MCF 10A (cell line): ENCODE results near the gene HBM. TPM values are rescaled to one million over a fixed set of nuclear protein-coding genes. Genes with fewer than 3 reads are reported as not detected.
"Not testable (repeated sequence)": the region's sequence is repeated elsewhere in the genome, so short reads cannot be mapped to it uniquely, and the experiment has no call there.

Experiments used
- BruUV-seq: library from RNA; stranded (reverse); fragments of 400-500 nt; replicated peaks from 2 replicates; lab custom pipeline; 2021; lab: Mats Ljungman, UMichigan
- CTCF ChIA-PET: fragments of 300-600 bp; sonication (Branson Sonifier 250); formaldehyde crosslinking; extraction: SDS; loops from one replicate; lab custom pipeline; 2021; ENCODE audit warnings: antibody characterized with exemption, inconsistent platforms; lab: Yijun Ruan, JAX
- POLR2A ChIA-PET: fragments of 300-600, 350-650 bp; sonication (Branson Sonifier 250); formaldehyde crosslinking; extraction: SDS; loops from one replicate; lab custom pipeline; 2020; ENCODE audit warnings: antibody characterized with exemption, inconsistent platforms; lab: Yijun Ruan, JAX
- DNase-seq: peaks from one replicate; pipeline ENCODE4 v3.0.0-alpha.2; 2018; ENCODE audit not compliant: unreplicated experiment
- H3K27ac Mint-ChIP-seq: one replicate; pipeline ENCODE4 v1.8.0; 2022; ENCODE audit warnings: mild to moderate bottlenecking, low read depth, mixed read lengths; ENCODE audit not compliant: unreplicated experiment
- H3K27me3 Mint-ChIP-seq: one replicate; pipeline ENCODE4 v1.8.0; 2022; ENCODE audit warnings: mixed read lengths; ENCODE audit not compliant: insufficient read depth, unreplicated experiment
- H3K36me3 Mint-ChIP-seq: one replicate; pipeline ENCODE4 v1.8.0; 2022; ENCODE audit warnings: mild to moderate bottlenecking, moderate library complexity, mixed read lengths; ENCODE audit not compliant: insufficient read depth, unreplicated experiment
- H3K4me1 Mint-ChIP-seq: one replicate; pipeline ENCODE4 v1.8.0; 2022; ENCODE audit warnings: mixed read lengths; ENCODE audit not compliant: insufficient read depth, unreplicated experiment
- H3K4me3 Mint-ChIP-seq: one replicate; pipeline ENCODE4 v1.8.0; 2022; ENCODE audit warnings: mild to moderate bottlenecking, moderate library complexity, mixed read lengths; ENCODE audit not compliant: unreplicated experiment
- H3K9me3 Mint-ChIP-seq: one replicate; pipeline ENCODE4 v1.8.0; 2022; ENCODE audit warnings: mixed read lengths; ENCODE audit not compliant: unreplicated experiment
- intact Hi-C: fragments of 100-400 bp; cut with micrococcal nuclease; formaldehyde crosslinking; loops from 2 replicates; pipeline ENCODE4 v1.14.1; 2022
- total RNA-seq: library from RNA; stranded (reverse); gene quantifications from 2 replicates; pipeline ENCODE4 v1.2.3, GENCODE V29; 2022
- TF ChIP-seq, protein P1 (sequence below): fragments of 200-600 bp; IDR thresholded peaks from one replicate; pipeline ENCODE4 v1.8.0; 2022; ENCODE audit warnings: antibody characterized with exemption, mild to moderate bottlenecking; ENCODE audit not compliant: unreplicated experiment

The HBM gene
- total RNA-seq, 1 experiment from 2014 or later: not detected

DNA sequence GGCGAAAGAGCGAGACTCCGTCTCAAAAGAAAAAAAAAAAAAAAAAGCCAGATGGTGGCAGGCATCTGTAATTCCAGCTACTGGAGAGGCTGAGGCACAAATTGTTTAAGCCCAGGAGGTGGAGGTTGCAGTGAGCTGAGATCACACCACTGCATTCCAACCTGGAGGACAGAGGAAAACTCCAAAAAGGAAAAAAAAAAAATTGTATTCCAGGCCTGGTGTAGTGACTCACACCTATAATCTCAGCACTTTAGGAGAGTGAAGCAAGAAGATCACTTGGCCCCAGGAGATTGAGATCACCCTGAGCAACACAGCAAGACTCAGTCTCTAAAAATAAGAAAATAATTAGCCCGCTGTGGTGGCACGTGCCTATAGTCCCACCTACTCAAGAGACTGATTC lies 34.6 kb downstream of the HBM start:
- peak; percentile 63 for DNase-seq
- TF ChIP-seq, protein P1, sequence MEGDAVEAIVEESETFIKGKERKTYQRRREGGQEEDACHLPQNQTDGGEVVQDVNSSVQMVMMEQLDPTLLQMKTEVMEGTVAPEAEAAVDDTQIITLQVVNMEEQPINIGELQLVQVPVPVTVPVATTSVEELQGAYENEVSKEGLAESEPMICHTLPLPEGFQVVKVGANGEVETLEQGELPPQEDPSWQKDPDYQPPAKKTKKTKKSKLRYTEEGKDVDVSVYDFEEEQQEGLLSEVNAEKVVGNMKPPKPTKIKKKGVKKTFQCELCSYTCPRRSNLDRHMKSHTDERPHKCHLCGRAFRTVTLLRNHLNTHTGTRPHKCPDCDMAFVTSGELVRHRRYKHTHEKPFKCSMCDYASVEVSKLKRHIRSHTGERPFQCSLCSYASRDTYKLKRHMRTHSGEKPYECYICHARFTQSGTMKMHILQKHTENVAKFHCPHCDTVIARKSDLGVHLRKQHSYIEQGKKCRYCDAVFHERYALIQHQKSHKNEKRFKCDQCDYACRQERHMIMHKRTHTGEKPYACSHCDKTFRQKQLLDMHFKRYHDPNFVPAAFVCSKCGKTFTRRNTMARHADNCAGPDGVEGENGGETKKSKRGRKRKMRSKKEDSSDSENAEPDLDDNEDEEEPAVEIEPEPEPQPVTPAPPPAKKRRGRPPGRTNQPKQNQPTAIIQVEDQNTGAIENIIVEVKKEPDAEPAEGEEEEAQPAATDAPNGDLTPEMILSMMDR: no peak
- H3K4me1 Mint-ChIP-seq: no peaks in the 10 kb centered on the region
- H3K4me3 Mint-ChIP-seq: no peak overlapping the region
- H3K27ac Mint-ChIP-seq: no peak overlapping the region
- H3K9me3 Mint-ChIP-seq: no peaks in the 10 kb centered on the region
- intact Hi-C loops: loop anchor here (1.0 kb wide), 1 partner anchor 12 kb away; no protein-coding TSS in a partner anchor
- ChIA-PET POLR2A (interaction anchor here (1.3 kb wide), 1 partner anchor 19 kb away, joined by 3 read pairs; no protein-coding TSS in a partner anchor), CTCF (interaction anchor here (0.7 kb wide), 1 partner anchor 158 kb away, joined by 3 read pairs; no protein-coding TSS in a partner anchor)
- BruUV-seq: no TSS peak
- peaks cover 98% of the 10 kb centered on the region for H3K36me3 Mint-ChIP-seq
- no peaks in the 10 kb centered on the region for H3K27me3 Mint-ChIP-seq

DNA sequence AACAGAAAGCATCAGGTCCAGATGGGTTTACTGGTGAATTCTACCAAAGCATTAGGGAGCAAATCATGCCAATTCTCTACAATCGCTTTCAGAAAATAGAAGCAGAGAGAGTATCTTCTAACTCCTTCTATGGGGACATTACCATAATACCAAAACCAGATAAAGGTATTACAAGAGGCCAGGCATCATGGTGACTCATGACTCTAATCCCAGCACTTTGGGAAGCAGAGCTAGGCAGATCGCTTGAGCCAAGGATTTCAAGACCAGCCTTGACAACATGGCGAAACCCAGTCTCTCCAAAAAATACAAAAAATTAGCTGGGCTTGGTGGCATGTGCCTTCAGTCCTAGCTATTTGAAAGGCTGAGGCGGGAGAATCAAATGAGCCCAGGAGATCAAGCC lies 37.5 kb downstream of the HBM start:
- BruUV-seq: no TSS peak
- ChIA-PET POLR2A (no interaction called here), CTCF (interaction anchor here (0.5 to 1.2 kb wide), 3 partner anchors 22 to 147 kb away, joined by 3 read pairs; no protein-coding TSS in a partner anchor)
- Mint-ChIP-seq H3K27me3 (no peaks in the 10 kb centered on the region), H3K27ac (no peak overlapping the region), H3K36me3 (peaks cover 98% of the 10 kb centered on the region), H3K9me3 (no peaks in the 10 kb centered on the region), H3K4me1 (no peaks in the 10 kb centered on the region), H3K4me3 (no peak overlapping the region)
- intact Hi-C loops: no loop called here
- DNase-seq: no peak
- TF ChIP-seq, protein P1: no peak

DNA sequence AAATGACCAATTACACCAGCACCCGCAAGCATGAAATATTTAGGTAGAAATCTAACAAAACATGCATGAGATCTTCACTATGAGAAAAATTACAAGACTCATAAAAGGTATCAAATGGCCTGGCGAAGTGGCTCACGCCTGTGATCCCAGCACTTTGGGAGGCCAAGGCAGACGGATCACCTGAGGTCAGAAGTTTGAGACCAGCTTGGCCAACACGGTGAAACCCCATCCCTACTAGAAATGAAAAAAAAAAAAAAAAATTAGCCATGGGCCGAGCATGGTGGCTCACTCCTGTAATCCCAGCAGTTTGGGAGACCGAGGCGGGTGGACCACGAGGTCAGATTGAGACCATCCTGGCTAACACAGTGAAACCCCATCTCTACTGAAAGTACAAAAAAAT lies 38.3 kb downstream of the HBM start:
- BruUV-seq, H3K27me3 Mint-ChIP-seq, H3K4me1 Mint-ChIP-seq, H3K9me3 Mint-ChIP-seq, H3K4me3 Mint-ChIP-seq, POLR2A ChIA-PET, DNase-seq, H3K27ac Mint-ChIP-seq, intact Hi-C loops: not testable (repeated sequence)
- peaks cover 98% of the 10 kb centered on the region for H3K36me3 Mint-ChIP-seq
- CTCF ChIA-PET: interaction anchor here (1.2 kb wide), 1 partner anchor 147 kb away, joined by 3 read pairs; no protein-coding TSS in a partner anchor

DNA sequence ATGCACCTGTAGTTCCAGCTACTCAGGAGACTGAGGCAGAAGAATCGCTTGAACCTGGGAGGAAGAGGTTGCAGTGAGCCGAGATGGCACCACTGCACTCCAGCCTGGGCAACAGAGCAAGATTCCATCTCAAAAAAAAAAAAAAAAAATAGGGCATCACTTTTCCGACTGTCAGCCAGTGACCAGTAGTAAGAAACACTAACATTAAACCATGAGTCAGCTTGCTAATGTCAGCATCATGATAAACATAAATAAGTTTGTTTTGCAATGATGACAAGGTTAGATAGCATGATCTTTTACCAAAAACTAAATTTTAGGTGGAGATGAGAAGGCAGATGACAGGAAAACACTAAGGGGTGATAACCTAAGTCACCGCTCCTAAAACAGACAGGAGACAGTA lies 43.6 kb downstream of the HBM start:
- CTCF ChIA-PET: interaction anchor here (0.6 to 1.3 kb wide), 4 partner anchors 8 to 153 kb away, joined by 3 to 4 read pairs (median 3); no protein-coding TSS in a partner anchor
- not testable (repeated sequence) for H3K27me3 Mint-ChIP-seq
- POLR2A ChIA-PET: interaction anchor here (0.6 to 2.4 kb wide), 4 partner anchors 16 to 44 kb away, joined by 4 to 7 read pairs (median 4); partner anchors contain the start of gene LUC7L

DNA sequence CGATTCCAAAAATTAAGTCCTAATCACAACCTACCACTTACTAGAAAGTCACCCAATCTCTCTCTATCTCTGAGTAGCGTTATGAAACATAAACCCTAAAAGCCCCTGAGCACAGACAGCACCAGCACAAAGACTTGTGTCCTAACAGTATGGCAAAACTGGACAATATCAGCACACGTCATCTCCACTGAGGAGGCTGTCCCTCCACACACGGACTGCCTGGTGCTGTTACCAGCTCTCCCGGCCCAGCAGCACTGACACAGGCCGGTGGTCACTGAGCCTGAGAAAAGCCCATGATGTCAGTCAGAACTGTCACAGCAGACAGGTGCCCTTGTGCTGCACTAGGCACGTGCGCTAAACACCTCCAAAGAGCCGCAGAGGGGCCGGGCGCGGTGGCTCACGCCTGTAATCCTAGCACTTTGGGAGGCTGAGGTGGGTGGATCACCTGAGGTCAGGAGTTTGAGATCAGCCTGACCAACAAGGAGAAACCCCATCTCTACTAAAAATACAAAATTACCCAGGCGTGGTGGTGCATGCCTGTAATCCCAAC lies 45.9 kb downstream of the HBM start:
- CTCF ChIA-PET: interaction anchor here (1.3 kb wide), 1 partner anchor 151 kb away, joined by 4 read pairs; no protein-coding TSS in a partner anchor
- BruUV-seq, intact Hi-C loops, H3K4me3 Mint-ChIP-seq, H3K27me3 Mint-ChIP-seq, H3K9me3 Mint-ChIP-seq, DNase-seq, POLR2A ChIA-PET, H3K4me1 Mint-ChIP-seq, H3K27ac Mint-ChIP-seq: not testable (repeated sequence)
- peaks cover 92% of the 10 kb centered on the region for H3K36me3 Mint-ChIP-seq

More for the DNA sequence above, 43.6 kb downstream of the HBM start:
- DNase-seq, H3K27ac Mint-ChIP-seq, H3K9me3 Mint-ChIP-seq, intact Hi-C loops, H3K4me3 Mint-ChIP-seq, BruUV-seq, H3K4me1 Mint-ChIP-seq: not testable (repeated sequence)
- H3K36me3 Mint-ChIP-seq: peaks cover 92% of the 10 kb centered on the region
